Left ventricle myocardium superior (tissue), 1 donor: ENCODE data around the gene CPNE5. TPM values are rescaled to one million over a fixed set of nuclear protein-coding genes. Genes with fewer than 3 reads are reported as not detected.
"Not testable (repeated sequence)": the region's sequence is repeated elsewhere in the genome, so short reads cannot be mapped to it uniquely, and the experiment has no call there.

Experiments
- ATAC-seq: fragments of 200-7000 bp; cut with Tn5 transposase; one replicate; pipeline ENCODE4 v1.9.1; 2020; ENCODE audit warnings: mild to moderate bottlenecking, moderate library complexity
- DNase-seq: peaks from one replicate; pipeline ENCODE4 v3.0.0-alpha.2; 2020
- intact Hi-C: fragments of 100-400 bp; cut with micrococcal nuclease; formaldehyde crosslinking; loops from one replicate; pipeline ENCODE4 v1.11.0; 2022
- total RNA-seq: library from RNA; stranded (reverse); fragmentation: NEBNext Ultra II Directional; extraction: Animal tissue kit (Norgen Biotek cat#: 25700); gene quantifications from one replicate; pipeline ENCODE4 v1.2.1, GENCODE V29; 2021
- donor health status: DM: no; HTN: yes; CAD: no; lungs with severe emphysema.

The CPNE5 gene
- total RNA-seq, 1 donor from 2014 or later, result 20.4 TPM

DNA sequence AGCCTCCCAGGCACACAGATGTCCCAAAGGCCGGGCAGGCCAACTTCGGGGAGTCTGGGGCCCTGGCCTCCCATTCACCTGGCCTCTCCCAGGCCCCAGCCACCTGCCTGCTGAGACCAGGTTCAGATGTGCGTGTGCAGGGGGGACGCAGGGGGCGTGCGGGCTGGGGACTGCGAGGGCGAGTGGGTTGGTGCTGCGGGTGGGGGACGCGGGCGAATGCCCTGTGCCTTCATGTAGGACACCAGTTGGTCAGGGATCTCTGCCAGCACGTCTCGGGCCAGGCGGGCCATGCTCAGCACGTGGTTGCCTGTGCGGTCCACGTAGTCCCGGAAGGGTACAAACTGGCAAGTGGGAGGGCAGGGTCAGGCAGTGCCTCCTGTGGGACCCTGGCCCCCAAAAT lies 97.1 kb downstream of the CPNE5 start:
- intact Hi-C loops, result no loop called here
- DNase-seq (no peak), ATAC-seq (no peak)

DNA sequence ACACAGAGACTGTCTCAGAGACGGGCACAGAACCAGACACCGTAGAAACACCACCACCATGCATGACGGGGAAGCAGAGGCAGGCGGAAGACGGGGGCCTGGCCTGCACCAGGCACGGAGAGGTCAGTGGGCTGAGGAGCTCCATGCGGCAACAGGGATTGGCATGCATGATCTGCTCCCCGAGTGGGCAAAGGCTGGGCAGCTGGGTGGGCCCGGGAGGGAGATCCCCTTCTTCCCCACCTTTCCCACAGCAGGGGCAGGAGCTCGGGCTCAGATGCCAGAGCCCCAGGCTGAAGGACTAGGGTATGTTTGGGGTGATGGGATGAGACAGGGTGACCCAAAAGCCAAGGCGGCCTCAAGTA lies 98.4 kb downstream of the CPNE5 start:
- DNase-seq (no peak), ATAC-seq (no peak)
- intact Hi-C loops, result no loop called here

DNA sequence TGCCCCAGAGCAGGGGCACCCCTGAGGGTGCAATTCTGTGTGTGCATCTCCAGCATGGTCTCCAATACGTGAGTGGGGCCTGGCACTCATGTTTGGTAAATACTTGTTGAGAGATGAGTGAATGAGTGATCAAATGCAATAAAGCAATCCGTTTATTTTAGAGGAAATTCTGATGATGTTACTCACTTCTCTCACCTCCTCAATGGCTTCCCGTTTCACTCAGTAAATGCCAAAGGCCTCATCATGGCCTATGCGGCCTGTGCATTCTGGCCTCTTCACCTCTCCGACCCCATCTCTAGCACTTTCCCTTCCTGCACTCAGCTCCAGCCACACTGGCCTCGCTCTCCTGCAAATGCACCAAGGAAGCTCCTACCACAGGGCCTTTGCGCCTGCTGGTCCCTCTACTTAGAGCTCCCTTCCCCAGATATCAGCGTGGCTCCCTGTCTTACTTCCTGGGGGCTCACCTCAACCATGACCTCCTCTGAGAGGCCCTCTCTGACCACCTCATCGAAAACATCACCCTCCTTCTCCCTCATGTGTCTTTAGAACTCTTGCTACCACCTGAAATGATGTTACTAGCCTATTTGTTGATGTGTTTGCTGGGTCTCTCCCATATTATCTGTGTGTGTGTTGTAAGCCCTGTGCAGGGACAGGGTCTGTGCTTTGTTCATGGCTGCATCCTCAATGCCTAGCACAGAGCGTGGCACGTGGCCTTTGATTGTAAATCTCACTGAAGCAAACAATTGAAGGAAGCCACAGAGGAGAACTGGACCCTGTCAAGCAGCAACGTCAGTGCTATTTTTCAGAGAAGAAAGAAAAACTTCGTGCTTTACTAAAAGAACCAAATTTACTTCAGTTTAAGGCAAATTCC lies 99.1 kb downstream of the CPNE5 start:
- no peak for DNase-seq
- no peak for ATAC-seq
- intact Hi-C loops, result no loop called here

DNA sequence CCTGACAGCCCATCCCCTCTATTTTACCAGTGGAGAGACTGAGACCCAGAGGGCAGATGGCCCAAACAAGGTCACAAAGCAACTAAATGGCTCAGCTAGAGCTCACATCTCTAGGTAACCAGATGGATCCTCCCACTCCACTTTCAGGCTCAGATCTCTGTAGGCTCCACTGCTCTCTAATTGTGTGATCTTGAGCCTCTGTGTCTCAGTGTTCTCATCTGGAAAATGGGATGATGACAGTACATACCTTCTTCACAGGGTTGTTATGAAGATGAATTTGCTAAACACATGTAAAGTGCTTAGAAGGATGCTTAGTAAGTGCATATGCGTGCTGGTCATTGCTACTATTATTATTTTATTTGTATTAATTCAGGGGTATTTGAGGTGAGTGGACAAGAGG lies 101.1 kb downstream of the CPNE5 start:
- ATAC-seq (no peak), DNase-seq (no peak)
- intact Hi-C loops, result no loop called here

DNA sequence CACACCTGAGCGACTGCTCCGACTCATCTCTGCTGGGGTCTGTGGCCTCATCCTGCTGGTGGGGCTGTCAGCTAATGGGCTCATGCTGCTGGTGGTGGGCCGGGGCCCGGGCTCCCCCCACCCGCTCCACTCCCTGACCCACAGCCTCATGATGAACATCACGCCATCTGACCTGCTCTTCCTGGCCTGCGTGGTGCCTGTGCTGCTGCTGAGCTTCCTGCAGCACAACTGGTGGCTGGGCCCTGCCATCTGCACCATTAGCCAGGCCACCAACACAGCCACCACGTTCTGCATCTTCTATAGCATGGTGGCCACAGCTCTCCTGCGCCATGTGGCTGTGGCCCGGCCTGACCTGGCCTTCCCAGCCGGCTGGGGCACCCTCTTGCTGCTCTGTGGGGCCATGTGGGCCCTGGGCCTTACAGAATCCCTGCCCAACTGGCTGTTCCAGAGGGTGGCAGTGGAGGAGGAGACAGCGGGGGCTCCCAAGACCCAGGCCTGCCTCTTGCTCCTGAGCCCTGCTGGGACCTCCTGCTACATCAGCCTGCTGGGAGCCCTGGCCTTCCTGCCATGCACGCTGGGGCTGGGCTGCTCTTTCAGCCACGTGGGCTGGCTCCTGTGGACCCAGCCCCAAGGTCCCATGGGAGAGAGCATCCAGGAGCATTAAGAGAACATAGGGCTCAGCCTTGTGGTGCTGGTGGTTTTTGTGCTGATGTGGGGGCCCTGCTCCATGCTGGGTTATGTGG lies 102.0 kb downstream of the CPNE5 start:
- intact Hi-C loops, result no loop called here
- ATAC-seq (no peak), DNase-seq (no peak)

DNA sequence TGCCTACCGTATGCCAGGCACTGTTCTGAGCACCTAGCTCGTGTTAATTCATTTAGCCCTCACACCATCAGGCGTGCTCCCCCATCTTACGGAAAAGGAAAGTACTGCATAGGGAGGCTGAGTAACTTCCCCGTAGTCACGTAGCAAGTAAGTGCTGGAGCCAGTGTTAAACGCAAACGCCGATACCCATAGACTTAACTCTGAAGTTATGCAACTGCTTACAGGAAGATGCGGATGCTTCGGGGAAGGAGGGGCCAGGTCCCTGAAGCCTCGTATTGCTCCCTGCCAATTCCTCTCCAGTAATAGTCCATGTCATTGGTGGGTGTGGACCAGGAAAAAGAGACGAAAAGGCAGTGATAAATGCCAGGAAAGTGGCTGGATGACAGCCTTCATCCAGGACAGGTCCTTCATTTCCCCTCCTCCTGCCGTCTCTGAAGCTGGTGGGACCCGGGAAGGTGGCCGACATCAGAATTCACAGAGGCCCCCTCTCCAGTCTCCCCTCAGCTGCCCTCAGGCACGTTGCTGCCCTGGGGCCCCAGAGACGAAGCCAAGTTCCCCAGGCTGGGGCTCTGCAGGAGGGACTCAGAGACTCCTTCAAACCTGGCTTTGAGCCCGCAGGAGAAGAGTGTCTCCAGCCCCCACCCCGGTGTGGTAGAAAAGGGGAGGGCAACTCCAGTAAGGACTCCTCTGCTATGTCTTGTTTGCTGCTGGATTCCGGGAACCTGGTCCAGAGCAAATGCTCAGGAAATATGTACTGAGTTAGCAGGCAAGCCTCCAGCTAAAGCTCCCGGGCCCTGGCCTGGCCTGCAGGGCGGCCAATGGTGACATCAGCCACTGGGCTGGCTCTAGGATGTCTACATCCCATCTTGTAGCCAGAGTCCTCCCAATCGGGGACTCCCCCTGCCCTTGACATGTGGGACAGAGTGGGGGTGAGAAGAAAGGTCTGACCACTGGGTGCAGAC lies 103.9 kb downstream of the CPNE5 start:
- ATAC-seq (peak; percentile 90), DNase-seq (peak; percentile 91)
- intact Hi-C loops, result no loop called here

DNA sequence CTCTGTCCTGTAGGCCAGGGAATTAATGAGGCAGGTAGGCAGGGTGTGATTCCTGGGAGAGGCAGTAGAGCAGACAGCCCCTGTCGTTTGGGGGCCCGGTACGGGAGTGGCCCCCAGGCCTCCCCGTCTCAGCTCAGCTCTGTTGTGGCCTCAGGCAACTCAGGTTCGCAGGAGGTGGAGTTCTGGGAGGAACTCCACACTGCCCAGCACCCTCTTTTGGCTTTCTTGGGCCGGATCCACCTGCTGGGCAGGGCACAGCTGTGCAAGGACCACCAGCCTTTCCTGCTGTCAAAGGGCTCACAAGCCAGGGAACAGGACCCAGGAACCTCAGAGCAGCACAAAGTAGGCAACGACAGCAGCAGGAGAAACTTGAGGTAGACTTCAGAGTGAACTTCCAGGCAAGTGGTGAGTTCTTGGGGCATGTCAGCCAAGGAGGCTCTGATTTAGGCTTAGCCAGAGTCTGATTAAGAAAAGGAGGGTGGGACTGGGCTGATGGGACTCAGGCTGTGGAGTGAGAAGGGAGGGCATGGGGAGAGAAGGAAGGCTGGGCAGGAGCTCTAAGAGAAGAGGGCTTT lies 104.7 kb downstream of the CPNE5 start:
- ATAC-seq (peak; percentile 7), DNase-seq (no peak)
- intact Hi-C loops, result no loop called here

DNA sequence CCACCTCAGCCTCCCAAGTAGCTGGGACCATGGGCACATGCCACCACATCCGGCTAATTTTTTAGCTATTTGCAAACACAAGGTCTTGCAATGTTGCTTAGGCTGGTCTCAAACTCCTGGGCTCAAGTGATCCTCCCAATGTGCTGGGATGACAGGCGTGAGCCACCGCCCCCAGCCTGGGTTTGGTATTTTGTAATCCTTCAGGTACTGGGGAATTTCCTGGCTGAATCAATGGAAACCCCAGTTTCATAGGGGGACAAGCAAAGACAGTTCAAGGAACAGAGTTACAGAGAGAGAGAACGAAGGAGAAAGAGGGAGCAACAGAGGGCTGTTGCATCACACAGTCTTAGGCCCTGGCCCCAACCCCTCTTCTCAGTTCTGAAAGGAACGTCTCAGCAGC lies 105.9 kb downstream of the CPNE5 start:
- no peak for ATAC-seq
- no peak for DNase-seq
- intact Hi-C loops, result no loop called here

DNA sequence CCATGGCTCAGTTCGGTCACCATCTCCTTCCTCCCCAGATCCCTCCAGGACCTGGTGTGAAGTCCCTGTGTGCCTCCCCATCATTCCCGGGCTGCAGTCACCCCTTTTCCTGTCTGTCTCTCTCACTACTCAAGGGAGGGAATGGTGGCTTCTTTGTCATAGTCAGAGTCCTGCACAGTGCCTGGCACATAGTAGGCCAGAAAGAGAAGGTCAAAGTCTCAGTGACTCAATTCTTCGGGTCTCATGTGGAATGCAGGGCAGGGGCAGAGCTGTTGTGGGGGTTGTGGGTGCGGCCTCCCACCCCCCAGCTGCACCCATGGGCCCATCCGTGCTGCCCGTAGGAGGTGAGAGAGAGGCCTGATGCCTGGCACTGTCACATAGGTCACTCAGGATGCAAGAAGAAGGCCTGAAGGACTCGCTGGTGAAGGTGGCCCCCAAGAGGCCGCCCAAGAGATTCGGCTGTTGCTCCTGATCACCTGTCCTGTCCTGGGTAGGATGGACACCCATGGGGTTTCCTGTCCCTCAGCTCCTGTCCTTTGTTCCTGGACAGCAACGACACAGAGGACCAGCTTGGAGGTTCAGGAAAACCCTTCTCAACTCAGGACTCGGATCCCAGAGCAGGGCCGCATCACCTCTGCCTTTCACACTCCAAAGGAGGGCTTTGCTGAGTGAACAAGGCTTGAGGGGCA lies 107.5 kb downstream of the CPNE5 start:
- ATAC-seq (no peak), DNase-seq (no peak)
- intact Hi-C loops, result no loop called here

DNA sequence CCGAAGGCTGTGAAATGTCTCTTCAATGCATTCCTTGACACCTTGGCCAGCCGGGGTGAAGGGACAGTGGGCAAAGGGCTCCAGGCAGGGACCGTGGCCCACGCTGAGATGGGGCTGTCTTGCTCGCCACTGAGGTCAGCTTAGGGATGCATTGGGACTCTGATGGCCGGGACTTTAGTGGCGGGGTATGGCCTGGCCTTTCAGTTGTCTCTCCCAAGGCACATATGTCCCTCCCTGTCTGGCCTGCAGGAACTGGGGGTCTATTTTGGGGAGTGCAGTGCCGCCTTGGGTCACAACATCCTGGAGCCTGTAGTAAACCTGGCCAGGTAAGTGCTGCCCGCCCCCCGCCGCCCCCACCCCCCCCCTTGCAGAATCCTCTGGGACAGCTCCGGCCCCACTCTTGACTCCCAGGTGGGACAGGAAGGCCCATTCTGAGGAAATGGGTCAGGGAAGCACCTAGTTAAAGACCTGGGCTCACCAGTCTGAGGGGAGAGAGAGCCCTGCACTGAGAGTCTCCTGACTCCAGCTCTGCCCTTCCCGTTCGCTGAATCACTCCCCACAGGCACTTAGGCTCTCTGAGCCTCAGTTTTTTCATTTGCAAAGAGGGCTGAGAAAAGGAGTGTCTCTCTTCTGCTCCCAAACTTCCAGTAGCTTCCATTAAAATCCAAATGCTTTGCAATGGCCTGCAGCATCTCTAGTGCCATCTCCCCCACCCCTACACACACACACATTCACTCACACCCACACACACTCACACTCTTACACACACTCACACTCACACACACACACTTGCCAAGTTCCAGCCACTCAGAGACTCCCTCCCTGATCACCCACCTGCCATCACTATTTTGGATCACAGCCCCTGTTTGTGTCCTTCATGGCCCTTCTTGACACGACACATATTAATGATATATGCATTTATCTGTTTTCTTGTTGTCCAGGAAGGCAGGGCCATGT lies 108.5 kb downstream of the CPNE5 start:
- intact Hi-C loops, result no loop called here
- DNase-seq (no peak), ATAC-seq (no peak)

DNA sequence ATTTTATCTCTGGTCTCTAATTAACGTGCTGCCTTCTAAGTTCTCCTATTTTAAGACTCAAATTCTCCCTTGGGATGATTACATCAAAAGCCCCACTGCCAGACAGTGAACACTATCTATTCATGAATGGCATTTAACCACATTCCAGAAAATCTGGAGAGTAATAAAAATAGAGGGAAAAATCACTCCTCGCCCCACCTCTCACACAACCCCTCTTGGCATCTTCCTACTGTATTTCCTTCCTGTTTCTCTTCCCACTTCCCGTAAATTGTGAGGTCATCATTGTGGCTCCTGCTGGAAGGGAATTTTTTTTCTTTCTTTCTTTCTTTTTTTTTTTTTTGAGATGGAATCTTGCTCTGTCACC lies 110.1 kb downstream of the CPNE5 start:
- intact Hi-C loops, result no loop called here
- DNase-seq, result no peak
- no peak for ATAC-seq

DNA sequence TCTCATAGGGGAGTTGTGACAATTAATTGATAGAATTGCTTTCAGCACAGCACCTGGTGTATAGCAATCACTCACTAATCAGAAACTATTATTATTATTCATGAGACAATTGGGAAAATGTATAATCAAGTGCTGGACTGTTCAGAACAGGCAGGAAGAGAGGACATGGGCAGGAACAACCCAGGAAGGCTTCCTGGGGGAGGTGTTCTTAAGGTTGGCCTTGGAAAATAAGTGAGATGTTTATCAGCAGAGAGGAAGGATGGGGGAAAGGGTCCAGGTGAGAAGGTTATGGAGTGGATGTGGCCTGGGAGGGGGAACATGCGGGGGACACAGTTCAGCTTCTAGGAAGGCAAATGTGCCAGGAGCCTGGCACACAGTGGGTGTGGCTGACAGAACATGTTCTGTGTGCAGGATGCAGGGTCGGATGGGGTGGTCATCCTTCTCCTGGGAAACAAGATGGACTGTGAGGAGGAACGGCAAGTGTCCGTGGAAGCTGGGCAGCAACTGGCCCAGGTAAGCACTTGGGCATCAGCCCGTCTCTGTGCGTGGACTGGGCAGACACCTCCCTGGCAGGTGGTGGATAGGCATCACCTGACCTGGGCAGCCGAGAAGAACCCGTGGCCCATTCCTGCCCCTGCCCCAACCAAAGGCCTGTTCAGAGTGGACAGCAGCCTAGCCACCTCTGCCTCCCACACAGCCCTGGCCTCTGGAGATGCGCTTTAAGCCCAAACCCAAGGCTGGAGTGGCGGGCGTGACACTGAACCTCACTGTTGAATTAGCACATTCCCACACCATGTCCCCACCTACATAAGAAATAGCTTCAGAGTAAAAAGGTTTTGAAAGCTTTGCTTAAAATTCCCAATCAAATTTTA lies 110.7 kb downstream of the CPNE5 start:
- DNase-seq, result no peak
- ATAC-seq, result no peak
- intact Hi-C loops, result no loop called here

DNA sequence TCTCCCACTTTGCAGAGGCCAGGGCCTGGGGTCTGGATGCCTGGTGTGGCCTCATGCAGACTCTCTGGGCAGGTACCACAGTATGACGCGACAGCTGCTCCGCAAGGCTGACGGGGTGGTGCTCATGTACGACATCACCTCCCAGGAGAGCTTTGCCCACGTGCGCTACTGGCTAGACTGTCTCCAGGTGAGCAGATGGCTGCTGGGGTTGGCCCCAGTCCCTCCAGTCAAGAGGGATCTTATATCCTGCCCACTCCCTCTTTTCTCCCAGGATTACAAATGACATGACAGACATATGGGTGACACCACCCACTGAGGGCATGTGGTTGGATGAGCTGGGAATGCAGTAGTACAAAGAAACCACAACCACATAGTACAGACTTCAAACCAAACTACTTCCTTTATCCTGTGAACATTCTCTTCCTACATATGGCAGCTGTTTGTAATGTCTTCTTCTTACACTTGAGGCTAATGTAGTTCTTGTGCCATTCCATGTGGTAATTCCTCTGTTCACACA lies 111.7 kb downstream of the CPNE5 start:
- ATAC-seq (no peak), DNase-seq (no peak)
- intact Hi-C loops, result no loop called here

DNA sequence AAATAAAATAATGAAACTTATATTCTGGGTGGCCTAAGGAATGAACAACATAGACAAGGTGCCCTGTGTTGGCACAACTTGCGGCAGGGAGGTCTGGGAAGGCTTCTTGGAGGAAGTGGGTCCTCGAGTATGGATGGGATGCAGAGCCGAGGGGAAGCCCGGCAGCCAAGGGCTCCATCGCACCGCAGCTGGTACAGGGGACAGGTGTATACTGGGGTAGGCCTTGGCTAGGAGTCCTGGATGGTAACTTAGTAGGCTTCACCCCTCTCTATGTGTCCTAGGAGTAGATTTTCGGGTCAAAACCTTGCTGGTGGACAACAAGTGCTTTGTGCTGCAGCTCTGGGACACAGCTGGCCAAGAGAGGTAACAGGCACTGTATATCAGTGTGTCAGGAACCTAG lies 113.7 kb downstream of the CPNE5 start:
- DNase-seq (no peak), ATAC-seq (no peak)
- intact Hi-C loops, result no loop called here

DNA sequence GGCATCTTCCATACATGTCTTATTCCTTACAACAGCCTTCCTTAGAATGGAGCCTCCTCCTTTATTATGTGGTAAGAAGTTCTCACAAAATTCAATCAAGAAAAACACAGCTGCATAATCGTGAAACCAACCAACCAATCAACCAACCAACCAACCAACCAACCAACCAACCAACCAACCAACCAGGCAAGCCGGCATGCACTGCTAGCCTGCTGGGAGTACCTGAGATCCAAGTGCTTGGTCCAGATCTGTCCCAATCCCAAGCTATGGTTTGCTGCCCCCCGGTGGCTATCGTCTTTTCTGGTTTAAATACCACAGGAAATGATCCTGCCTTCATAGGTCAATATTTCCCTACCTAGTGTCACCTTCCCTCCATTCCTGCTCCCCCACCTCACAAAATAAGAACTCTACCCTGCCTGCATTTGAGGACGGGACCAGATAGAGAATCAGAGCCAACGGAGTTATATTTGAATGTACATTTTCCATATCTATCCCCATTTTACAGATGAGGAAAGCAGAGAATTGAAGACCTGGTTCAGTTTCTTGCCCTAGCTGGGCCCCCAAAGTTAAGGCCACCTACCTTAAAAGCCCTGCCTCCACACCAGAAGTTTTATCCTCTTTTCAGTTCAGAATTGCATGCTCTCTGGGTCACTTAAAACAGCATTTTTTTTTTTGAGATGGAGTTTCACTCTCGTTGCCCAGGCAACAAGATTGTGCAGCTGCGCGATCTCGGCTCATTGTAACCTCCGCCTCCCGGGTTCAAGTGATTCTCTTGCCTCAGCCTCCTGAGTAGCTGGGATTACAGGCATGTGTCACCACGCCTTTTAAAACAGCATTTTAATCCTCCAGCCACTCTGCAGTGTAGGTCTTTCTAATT lies 114.5 kb downstream of the CPNE5 start:
- intact Hi-C loops, result no loop called here
- peak; percentile 78 for DNase-seq
- peak; percentile 71 for ATAC-seq

DNA sequence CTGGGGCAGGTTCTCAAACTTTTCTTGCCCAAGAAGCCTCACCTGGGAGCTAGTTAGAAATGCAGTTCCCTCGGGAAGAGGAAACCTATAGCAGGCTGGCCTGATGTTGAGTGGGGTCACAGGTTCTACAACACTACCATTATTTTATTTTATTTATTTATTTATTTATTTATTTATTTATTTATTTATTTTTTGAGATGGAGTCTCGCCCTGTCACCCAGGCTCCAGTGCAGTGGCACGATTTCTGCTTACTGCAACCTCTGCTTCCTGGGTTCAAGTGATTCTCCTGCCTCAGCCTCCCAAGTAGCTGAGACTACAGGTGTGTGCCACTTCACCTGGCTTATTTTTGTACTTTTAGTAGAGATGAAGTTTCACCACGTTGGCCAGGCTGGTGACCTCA lies 115.3 kb downstream of the CPNE5 start:
- ATAC-seq, intact Hi-C loops, DNase-seq: not testable (repeated sequence)
